H1 (cell line): Measurements from ENCODE around the gene ZNF423. TPM values are rescaled to one million over a fixed set of nuclear protein-coding genes. Genes with fewer than 3 reads are reported as not detected.

Source experiments
- CTCF ChIA-PET: fragments of 300-600 bp; sonication (Branson Sonifier 250); formaldehyde crosslinking; loops from one replicate; lab custom pipeline; 2021; ENCODE audit not compliant: partially characterized antibody; lab: Charles Lee
- POLR2A ChIA-PET: fragments of 300-600 bp; sonication (Branson Sonifier 250); formaldehyde crosslinking; loops from one replicate; lab custom pipeline; 2021; ENCODE audit warnings: inconsistent platforms; ENCODE audit not compliant: partially characterized antibody; lab: Charles Lee
- DNase-seq, 2 experiments: peaks; one replicate each; pipeline versions ENCODE4 v3.0.0 to v3.0.0-alpha.2; 2010 to 2022; ENCODE audit warnings: low spot score in 2 of 2, low read depth in 1 of 2, mixed read lengths in 1 of 2
- FAIRE-seq: peaks from 2 replicates; lab custom pipeline; 2011; peaks lifted over from hg19 to GRCh38; lab: Jason Lieb, UNC
- H2AFZ ChIP-seq: 2 replicates; pipeline ENCODE4 v1.8.1; 2012; ENCODE audit warnings: low read length, inconsistent platforms
- H2AK5ac ChIP-seq: 2 replicates; pipeline ENCODE4 v1.6.1; 2013; ENCODE audit warnings: low read depth, low read length
- H2BK120ac ChIP-seq: replicated peaks from 2 replicates; pipeline ENCODE3; 2013; ENCODE audit warnings: low read depth, low read length, inconsistent platforms
- H2BK12ac ChIP-seq: 2 replicates; pipeline ENCODE4 v1.6.1; 2013; ENCODE audit warnings: low read depth, low read length
- H2BK15ac ChIP-seq: 2 replicates; pipeline ENCODE4 v1.6.1; 2013; ENCODE audit warnings: low read length
- H2BK20ac ChIP-seq: 2 replicates; pipeline ENCODE4 v1.6.1; 2013; ENCODE audit warnings: low read length
- H2BK5ac ChIP-seq: 2 replicates; pipeline ENCODE4 v1.6.1; 2013; ENCODE audit warnings: low read depth, low read length
- H3K14ac ChIP-seq: 2 replicates; pipeline ENCODE4 v1.6.1; 2013; ENCODE audit warnings: inconsistent platforms; ENCODE audit not compliant: insufficient read length
- H3K18ac ChIP-seq: 2 replicates; pipeline ENCODE4 v1.6.1; 2013; ENCODE audit warnings: low read length; ENCODE audit errors: extremely low read depth
- H3K23ac ChIP-seq: 2 replicates; pipeline ENCODE4 v1.6.1; 2013; ENCODE audit warnings: inconsistent platforms; ENCODE audit not compliant: insufficient read length
- H3K23me2 ChIP-seq: 2 replicates; pipeline ENCODE4 v1.6.1; 2013; ENCODE audit warnings: low read depth, low read length
- H3K27ac ChIP-seq: 2 replicates; pipeline ENCODE4 v1.6.1; 2011; ENCODE audit warnings: low read depth, low read length, inconsistent platforms
- H3K27me3 ChIP-seq, 4 experiments: replicated peaks in 1 of 4; 1 replicate in 1 of 4; 2 replicates in 3 of 4; pipeline versions ENCODE4 v1.6.1 to v1.8.1; 2011 to 2013; ENCODE audit warnings: low read length in 3 of 4, mild to moderate bottlenecking in 3 of 4, inconsistent platforms in 2 of 4, mixed read lengths in 2 of 4, moderate library complexity in 1 of 4; ENCODE audit not compliant: control insufficient read depth in 3 of 4, insufficient read depth in 3 of 4; ENCODE audit errors: extremely low read depth in 1 of 4
- H3K36me3 ChIP-seq, 4 experiments: 2 replicates each; pipeline versions ENCODE4 v1.6.1 to v1.8.1; 2011 to 2013; ENCODE audit warnings: mild to moderate bottlenecking in 4 of 4, low read length in 3 of 4, moderate library complexity in 2 of 4, control low read depth in 1 of 4, inconsistent platforms in 1 of 4; ENCODE audit not compliant: insufficient read depth in 4 of 4, control insufficient read depth in 2 of 4
- H3K4ac ChIP-seq: replicated peaks from 2 replicates; pipeline ENCODE3; 2013; ENCODE audit warnings: low read length, low read depth, mixed read lengths, inconsistent platforms; ENCODE audit not compliant: insufficient read length
- H3K4me1 ChIP-seq, 4 experiments: replicated peaks in 1 of 4; 1 replicate in 1 of 4; 2 replicates in 3 of 4; pipeline versions ENCODE4 v1.6.1 to v1.8.1; 2011 to 2013; ENCODE audit warnings: low read length in 3 of 4, inconsistent platforms in 2 of 4, mixed read lengths in 1 of 4; ENCODE audit not compliant: insufficient read depth in 4 of 4, control insufficient read depth in 3 of 4
- H3K4me2 ChIP-seq, 2 experiments: 2 replicates each; pipeline versions ENCODE4 v1.6.1 to v1.8.1; 2011 to 2013; ENCODE audit warnings: low read depth in 2 of 2, low read length in 2 of 2, control low read depth in 1 of 2, inconsistent platforms in 1 of 2, mild to moderate bottlenecking in 1 of 2; ENCODE audit not compliant: insufficient read depth in 1 of 2
- H3K4me3 ChIP-seq, 4 experiments: fragments of 200-600, 300-600 bp in 1 of 4; sonication (generic), shearing (Covaris generic), sonication (Bioruptor Twin) in 1 of 4; 2 replicates each; pipeline versions ENCODE4 v1.5.1 to v1.8.1; 2011 to 2016; ENCODE audit warnings: low read length in 4 of 4, low read depth in 3 of 4, control low read depth in 2 of 4, inconsistent platforms in 2 of 4, mild to moderate bottlenecking in 2 of 4, mixed read lengths in 1 of 4, moderate library complexity in 1 of 4; ENCODE audit not compliant: insufficient read depth in 2 of 4; ENCODE audit errors: extremely low read depth in 1 of 4
- H3K56ac ChIP-seq: replicated peaks from 2 replicates; pipeline ENCODE3; 2013; ENCODE audit warnings: low read depth, mild to moderate bottlenecking, mixed read lengths, low read length, inconsistent platforms; ENCODE audit not compliant: insufficient read length
- H3K79me1 ChIP-seq: 2 replicates; pipeline ENCODE4 v1.6.1; 2013; ENCODE audit warnings: low read depth, low read length, control low read depth
- H3K79me2 ChIP-seq, 2 experiments: 2 replicates each; pipeline versions ENCODE4 v1.6.1 to v1.8.1; 2012 to 2013; ENCODE audit warnings: low read length in 2 of 2, mild to moderate bottlenecking in 2 of 2, inconsistent platforms in 1 of 2; ENCODE audit not compliant: insufficient read depth in 2 of 2, control insufficient read depth in 1 of 2
- H3K9ac ChIP-seq, 4 experiments: replicated peaks in 1 of 4; 1 replicate in 1 of 4; 2 replicates in 3 of 4; pipeline versions ENCODE4 v1.6.1 to v1.8.1; 2011 to 2013; ENCODE audit warnings: low read depth in 3 of 4, low read length in 3 of 4, control low read depth in 2 of 4, mild to moderate bottlenecking in 2 of 4, moderate library complexity in 2 of 4, inconsistent platforms in 1 of 4; ENCODE audit errors: extremely low read depth in 1 of 4
- H3K9me3 ChIP-seq, 2 experiments: 2 replicates each; pipeline versions ENCODE4 v1.6.1 to v1.8.1; 2012 to 2013; ENCODE audit warnings: mild to moderate bottlenecking in 2 of 2, moderate library complexity in 2 of 2, control low read depth in 1 of 2, inconsistent platforms in 1 of 2, low read depth in 1 of 2, low read length in 1 of 2, mixed read lengths in 1 of 2; ENCODE audit not compliant: insufficient read depth in 2 of 2
- H4K20me1 ChIP-seq, 2 experiments: replicated peaks in 1 of 2; 2 replicates each; pipeline versions ENCODE3 to v1.8.1; 2011 to 2013; ENCODE audit warnings: inconsistent platforms in 2 of 2, low read length in 2 of 2, mild to moderate bottlenecking in 1 of 2; ENCODE audit not compliant: insufficient read depth in 2 of 2, control insufficient read depth in 1 of 2
- H4K5ac ChIP-seq: 2 replicates; pipeline ENCODE4 v1.6.1; 2013; ENCODE audit warnings: low read length, low read depth, mixed read lengths, inconsistent platforms; ENCODE audit not compliant: insufficient read length
- H4K8ac ChIP-seq: 2 replicates; pipeline ENCODE4 v1.8.0; 2013; ENCODE audit warnings: mild to moderate bottlenecking, moderate library complexity, low read length, inconsistent platforms; ENCODE audit not compliant: insufficient read depth; ENCODE audit errors: extremely low read depth
- H4K91ac ChIP-seq: replicated peaks from 2 replicates; pipeline ENCODE3; 2013; ENCODE audit warnings: low read length, mixed read lengths, inconsistent platforms; ENCODE audit not compliant: insufficient read length
- CBX5 ChIP-seq: fragments of 300-800, 300-1000 bp; sonication (generic); IDR thresholded peaks from 2 replicates; pipeline ENCODE4 v1.7.1; 2016; ENCODE audit warnings: antibody characterized with exemption, low read length, low read depth
- CBX8 ChIP-seq: fragments of 300-800, 300-1000 bp; sonication (generic); IDR thresholded peaks from 2 replicates; pipeline ENCODE4 v1.7.1; 2016; ENCODE audit warnings: low read depth, low read length, borderline replicate concordance
- CEBPB ChIP-seq: IDR thresholded peaks from 2 replicates; pipeline ENCODE4 v1.6.1; 2012; ENCODE audit warnings: low read depth, low read length
- HDAC6 ChIP-seq: IDR thresholded peaks from one replicate; pipeline ENCODE4 v1.7.1; 2012; ENCODE audit warnings: low read depth, mild to moderate bottlenecking, inconsistent platforms, low read length, moderate library complexity
- JUND ChIP-seq: IDR thresholded peaks from 2 replicates; pipeline ENCODE4 v1.6.1; 2011; ENCODE audit warnings: mild to moderate bottlenecking, improper control_type of control experiment, low read length
- KDM1A ChIP-seq: fragments of 200-600, 300-600 bp; sonication (generic); IDR thresholded peaks from 2 replicates; pipeline ENCODE4 v1.7.1; 2016; ENCODE audit warnings: mild to moderate bottlenecking, low read length, borderline replicate concordance
- NRF1 ChIP-seq: IDR thresholded peaks from 2 replicates; pipeline ENCODE4 v1.6.1; 2011; ENCODE audit warnings: mild to moderate bottlenecking, low read depth, low read length, improper control_type of control experiment
- PHF8 ChIP-seq: fragments of 200-600 bp; sonication (generic); conservative IDR thresholded peaks from 2 replicates; pipeline ENCODE4 v1.7.1; 2012; ENCODE audit warnings: low read depth, mild to moderate bottlenecking, inconsistent platforms, low read length, moderate library complexity
- TAF1 ChIP-seq: IDR thresholded peaks from 2 replicates; pipeline ENCODE4 v1.6.1; 2011; ENCODE audit warnings: mild to moderate bottlenecking, low read depth, low read length
- WGBS, 2 experiments: shearing (Covaris generic) in 1 of 2; methylation state at CpG; one replicate each; pipeline versions ENCODE4 v1.1.6 to v1.1.7; 2013 to 2015; ENCODE audit warnings: low lambda C conversion rate in 2 of 2, mixed read lengths in 2 of 2, inconsistent platforms in 1 of 2, low coverage in 1 of 2, missing lambda C conversion rate in 1 of 2; ENCODE audit not compliant: insufficient replicate concordance in 2 of 2, insufficient coverage in 1 of 2, insufficient read length in 1 of 2; ENCODE audit errors: extremely low coverage in 1 of 2, missing lambda C conversion rate in 1 of 2; 5-methylcytosine and 5-hydroxymethylcytosine counted together
- polyA plus RNA-seq, 7 experiments: library from polyadenylated mRNA; depleted of rRNA in 3 of 7; stranded (reverse) in 5 of 7; unstranded in 2 of 7; fragments of >200 nt in 5 of 7; fragments of 200-250 nt in 2 of 7; gene quantifications; 1 replicate in 5 of 7; 2 replicates in 1 of 7; 4 replicates in 1 of 7; pipeline versions ENCODE4 v1.2.1 to v1.2.3, GENCODE V29; 2011 to 2013; ENCODE audit warnings: missing spikeins in 2 of 7, mixed read lengths in 2 of 7
- total RNA-seq: library from RNA; stranded (reverse); fragmentation: NEBNext Ultra II Directional; extraction: Animal tissue kit (Norgen Biotek cat#: 25700); gene quantifications from 2 replicates; pipeline ENCODE4 v1.2.1, GENCODE V29; 2021

Gene ZNF423
- total and polyA plus RNA-seq, 2 of the 8 experiments (the other 6 are each of a cell fraction or from before 2014, with no cell fraction given): 38.2 to 52.3 TPM

- no peak overlapping the region for H2BK20ac ChIP-seq
- H3K9ac ChIP-seq: no peak overlapping the region
- H3K4me3 ChIP-seq: no peak overlapping the region
- H3K4me1 ChIP-seq: peaks cover 0 to 16% (median 6%) of the 10 kb centered on the region in 4 experiments; a peak in 6 of 7 replicates
- no peak overlapping the region for H3K56ac ChIP-seq
- no peak overlapping the region for H3K27ac ChIP-seq
- FAIRE-seq (no peak), DNase-seq (no peak)
- ChIA-PET POLR2A (no interaction called here), CTCF (interaction anchor here (1.1 to 1.6 kb wide), 4 partner anchors 10 to 430 kb away, joined by 3 to 5 read pairs (median 4); no protein-coding TSS in a partner anchor)
- H2BK15ac ChIP-seq: no peak overlapping the region
- TF ChIP-seq KDM1A: no peak
- TF ChIP-seq JUND: no peak
- no peak for TF ChIP-seq TAF1
- TF ChIP-seq CBX8: no peak
- no peak for TF ChIP-seq CEBPB
- no peak for TF ChIP-seq NRF1
- TF ChIP-seq HDAC6: no peak
- no peak for TF ChIP-seq CBX5
- no peak for TF ChIP-seq PHF8
- H2BK5ac ChIP-seq: no peak overlapping the region
- no peak overlapping the region for H3K14ac ChIP-seq
- 88% methylated on average over 4 of the region's 4 CpGs; no CpG with 5 or more reads in 1 of the 2 experiments for WGBS, 2 experiments
- no peaks in the 10 kb centered on the region for H3K36me3 ChIP-seq
- H3K4ac ChIP-seq: no peak overlapping the region
- no peak overlapping the region for H3K23ac ChIP-seq
- no peak overlapping the region for H4K5ac ChIP-seq
- no peak overlapping the region for H4K91ac ChIP-seq
- no peak overlapping the region for H2AFZ ChIP-seq
- no peaks in the 10 kb centered on the region for H3K9me3 ChIP-seq
- no peak overlapping the region for H4K8ac ChIP-seq
- H2AK5ac ChIP-seq: no peak overlapping the region
- no peaks in the 10 kb centered on the region for H4K20me1 ChIP-seq
- H2BK12ac ChIP-seq: no peak overlapping the region
- no peak overlapping the region for H3K4me2 ChIP-seq
- no peak overlapping the region for H2BK120ac ChIP-seq
- H3K18ac ChIP-seq: no peak overlapping the region
- H3K79me2 ChIP-seq: no peaks in the 10 kb centered on the region
- H3K79me1 ChIP-seq: no peaks in the 10 kb centered on the region
- H3K27me3 ChIP-seq: no peaks in the 10 kb centered on the region; a peak in 2 of 7 replicates
- 0 out of 2 replicates have a peak, but pooled peaks cover 2% of the 10 kb centered on the region for H3K23me2 ChIP-seq
Measured at GRCh38 chr16:49487746-49488145, 368.2 kb downstream of the ZNF423 start.
